ENCODE results near the gene BBS7.

GRCh38 chr4:121827853-121828252 lies 42.4 kb downstream of the BBS7 start:
- TF ChIP-seq TAF1 (IDR thresholded peaks at IDR 0.05; ENCODE audit: borderline replicate concordance, low read depth, low read length): no peak
- TF ChIP-seq POLR2AphosphoS5 (IDR thresholded peaks at IDR 0.05; ENCODE audit: low read depth, low read length): no peak
- TF ChIP-seq POLR2A (IDR thresholded peaks at IDR 0.05; ENCODE audit: low read depth, low read length): no peak
